Activated B cell treated with CpG ODN at 0.5 μM for 24 hours (primary cell): ENCODE results near the gene ANKRD10. TPM values are rescaled to one million over a fixed set of nuclear protein-coding genes. Genes with fewer than 3 reads are reported as not detected.
"Not testable (repeated sequence)": the region's sequence is repeated elsewhere in the genome, so short reads cannot be mapped to it uniquely, and the experiment has no call there.

Experiments
- ATAC-seq: fragments of 200-7000 bp; cut with Tn5 transposase; one replicate; pipeline ENCODE4 v1.10.0; 2021; ENCODE audit warnings: low read depth, mild to moderate bottlenecking, moderate library complexity
- CTCF ChIA-PET: fragments of 350-600 bp; sonication (Branson Sonifier 250); formaldehyde crosslinking; loops from one replicate; lab custom pipeline; 2021; ENCODE audit warnings: antibody characterized with exemption; lab: Charles Lee
- POLR2A ChIA-PET: fragments of 350-600 bp; sonication (Branson Sonifier 250); formaldehyde crosslinking; loops from one replicate; lab custom pipeline; 2021; ENCODE audit warnings: antibody characterized with exemption; lab: Charles Lee
- DNase-seq: peaks from one replicate; pipeline ENCODE4 v3.0.0; 2022
- H3K27ac Mint-ChIP-seq: one replicate; pipeline ENCODE4 v1.8.0; 2020; ENCODE audit warnings: mixed read lengths
- H3K27me3 Mint-ChIP-seq: one replicate; pipeline ENCODE4 v1.8.0; 2021; ENCODE audit warnings: mixed read lengths
- H3K36me3 Mint-ChIP-seq: one replicate; pipeline ENCODE4 v1.8.0; 2021; ENCODE audit warnings: low read depth, mixed read lengths
- H3K4me1 Mint-ChIP-seq: one replicate; pipeline ENCODE4 v1.8.0; 2021; ENCODE audit warnings: mixed read lengths
- H3K4me3 Mint-ChIP-seq: one replicate; pipeline ENCODE4 v1.8.0; 2020; ENCODE audit warnings: mild to moderate bottlenecking, mixed read lengths
- H3K9me3 Mint-ChIP-seq: one replicate; pipeline ENCODE4 v1.8.0; 2020; ENCODE audit warnings: mixed read lengths
- CTCF ChIP-seq: fragments of 200-600 bp; IDR thresholded peaks from one replicate; pipeline ENCODE4 v1.8.0; 2022; ENCODE audit warnings: antibody characterized with exemption, mild to moderate bottlenecking
- intact Hi-C: fragments of 100-400 bp; cut with micrococcal nuclease; formaldehyde crosslinking; loops from one replicate; pipeline ENCODE4 v1.15.1; 2024
- total RNA-seq: library from RNA; stranded (reverse); gene quantifications from 2 replicates; pipeline ENCODE4 v1.2.3, GENCODE V29; 2022

Gene ANKRD10
- total RNA-seq, 1 donor from 2014 or later = 256 TPM

- ChIA-PET CTCF (no interaction called here), POLR2A (no interaction called here)
- Mint-ChIP-seq H3K27me3 (no peaks in the 10 kb centered on the region), H3K4me3 (no peak overlapping the region), H3K27ac (no peak overlapping the region), H3K4me1 (peaks cover 7% of the 10 kb centered on the region), H3K9me3 (no peaks in the 10 kb centered on the region), H3K36me3 (no peaks in the 10 kb centered on the region)
- no peak for TF ChIP-seq CTCF
- ATAC-seq (no peak), DNase-seq (no peak)
- intact Hi-C loops = loop anchor here (10.0 kb wide), 1 partner anchor 1656 kb away; no protein-coding TSS in a partner anchor
Observed at GRCh38 chr13:110949116-110949515, 34.2 kb upstream of the ANKRD10 start.

- CTCF ChIA-PET, H3K36me3 Mint-ChIP-seq, H3K9me3 Mint-ChIP-seq, POLR2A ChIA-PET, H3K27me3 Mint-ChIP-seq, H3K4me3 Mint-ChIP-seq, ATAC-seq, H3K27ac Mint-ChIP-seq, DNase-seq: not testable (repeated sequence)
- H3K4me1 Mint-ChIP-seq = peaks cover 16% of the 10 kb centered on the region
- intact Hi-C loops = loop anchor here (10.0 kb wide), 1 partner anchor 1657 kb away; no protein-coding TSS in a partner anchor
Observed at GRCh38 chr13:110947338-110947737, 32.5 kb upstream of the ANKRD10 start.

- ChIA-PET CTCF (no interaction called here), POLR2A (no interaction called here)
- H3K27ac Mint-ChIP-seq = no peak overlapping the region
- H3K4me3 Mint-ChIP-seq = no peak overlapping the region
- ATAC-seq (no peak), DNase-seq (no peak)
- no peaks in the 10 kb centered on the region for H3K36me3 Mint-ChIP-seq
- H3K27me3 Mint-ChIP-seq = no peaks in the 10 kb centered on the region
- no peak for TF ChIP-seq CTCF
- H3K9me3 Mint-ChIP-seq = no peaks in the 10 kb centered on the region
- intact Hi-C loops = loop anchor here (10.0 kb wide), 1 partner anchor 1659 kb away; no protein-coding TSS in a partner anchor
- peaks cover 24% of the 10 kb centered on the region for H3K4me1 Mint-ChIP-seq
Observed at GRCh38 chr13:110945928-110946570, 31.2 kb upstream of the ANKRD10 start.

GRCh38 chr13:110944968-110945927 lies 30.4 kb upstream of the ANKRD10 start:
- no peak for ATAC-seq
- no peak for DNase-seq
- ChIA-PET POLR2A (interaction anchor here (0.6 kb wide), 1 partner anchor 16 kb away, joined by 5 read pairs; no protein-coding TSS in a partner anchor), CTCF (interaction anchor here (0.6 to 1.0 kb wide), 2 partner anchors 32 to 105 kb away, joined by 3 to 4 read pairs; no protein-coding TSS in a partner anchor)
- intact Hi-C loops = loop anchor here (1.0 to 10.0 kb wide), 2 partner anchors 105 to 1660 kb away; no protein-coding TSS in a partner anchor
- TF ChIP-seq CTCF = no peak
- H3K27ac Mint-ChIP-seq = no peak overlapping the region
- no peaks in the 10 kb centered on the region for H3K27me3 Mint-ChIP-seq
- H3K9me3 Mint-ChIP-seq = no peaks in the 10 kb centered on the region
- H3K4me1 Mint-ChIP-seq = peaks cover 24% of the 10 kb centered on the region
- no peaks in the 10 kb centered on the region for H3K36me3 Mint-ChIP-seq
- H3K4me3 Mint-ChIP-seq = no peak overlapping the region

GRCh38 chr13:110944121-110944967 lies 29.5 kb upstream of the ANKRD10 start:
- POLR2A ChIA-PET = no interaction called here
- H3K27ac Mint-ChIP-seq = no peak overlapping the region
- peaks cover 1% of the 10 kb centered on the region for H3K27me3 Mint-ChIP-seq
- H3K9me3 Mint-ChIP-seq = no peaks in the 10 kb centered on the region
- H3K36me3 Mint-ChIP-seq = no peaks in the 10 kb centered on the region
- no peak for TF ChIP-seq CTCF
- intact Hi-C loops = loop anchor here (1.0 to 10.0 kb wide), 2 partner anchors 106 to 1660 kb away; no protein-coding TSS in a partner anchor
- ATAC-seq (peak; percentile 43), DNase-seq (no peak)
- H3K4me3 Mint-ChIP-seq = no peak overlapping the region
- CTCF ChIA-PET = interaction anchor here (0.6 to 1.0 kb wide), 2 partner anchors 31 to 106 kb away, joined by 3 to 4 read pairs; no protein-coding TSS in a partner anchor
- H3K4me1 Mint-ChIP-seq = peaks cover 25% of the 10 kb centered on the region
